IPS-20b (cell line): ENCODE results near the gene SRRT.

Experiments used
- H3K27ac ChIP-seq: one replicate; pipeline ENCODE4 v1.5.1; 2013; ENCODE audit warnings: low read length
- H3K27me3 ChIP-seq: 2 replicates; pipeline ENCODE4 v1.6.1; 2013; ENCODE audit warnings: mild to moderate bottlenecking, low read length, inconsistent platforms; ENCODE audit not compliant: insufficient read depth
- H3K36me3 ChIP-seq: 2 replicates; pipeline ENCODE4 v1.6.1; 2013; ENCODE audit warnings: low read depth, mild to moderate bottlenecking, inconsistent platforms, low read length, moderate library complexity; ENCODE audit not compliant: insufficient read depth
- H3K4me1 ChIP-seq: 2 replicates; pipeline ENCODE4 v1.6.1; 2013; ENCODE audit warnings: mild to moderate bottlenecking, control low read depth, inconsistent platforms, low read length, moderate library complexity; ENCODE audit not compliant: insufficient read depth
- H3K4me3 ChIP-seq: 2 replicates; pipeline ENCODE4 v1.5.1; 2013; ENCODE audit warnings: mild to moderate bottlenecking, low read length, inconsistent platforms
- H3K9ac ChIP-seq: 2 replicates; pipeline ENCODE4 v1.6.1; 2013; ENCODE audit warnings: low read depth, mild to moderate bottlenecking, inconsistent platforms, low read length, moderate library complexity
- H3K9me3 ChIP-seq: 2 replicates; pipeline ENCODE4 v1.6.1; 2013; ENCODE audit warnings: mild to moderate bottlenecking, low read depth, low read length, inconsistent platforms; ENCODE audit not compliant: insufficient read depth

Gene SRRT

GRCh38 chr7:100867776-100868485, 7.0 kb upstream of the SRRT start:
- Histone ChIP-seq H3K36me3 (peaks cover 46% of the 10 kb centered on the region), H3K9me3 (no peaks in the 10 kb centered on the region), H3K4me3 (peak overlapping the region; percentile 93), H3K27me3 (no peaks in the 10 kb centered on the region), H3K4me1 (peaks cover 5% of the 10 kb centered on the region), H3K27ac (peak overlapping the region; percentile 99), H3K9ac (peak overlapping the region; percentile 98)

GRCh38 chr7:100873599-100874299, 1.2 kb upstream of the SRRT start:
- Histone ChIP-seq H3K4me3 (peak overlapping the region; percentile 88; the same call in 1 of the 2 replicates), H3K27ac (no peak overlapping the region), H3K9me3 (no peaks in the 10 kb centered on the region), H3K27me3 (no peaks in the 10 kb centered on the region), H3K4me1 (peaks cover 6% of the 10 kb centered on the region; the same call in 1 of the 2 replicates), H3K36me3 (peaks cover 72% of the 10 kb centered on the region), H3K9ac (peak overlapping the region; percentile 88; the same call in 1 of the 2 replicates)

GRCh38 chr7:100874300-100874576, 665 bp upstream of the SRRT start:
- H3K9ac ChIP-seq, result peak overlapping the region; percentile 88
- H3K4me3 ChIP-seq, result peak overlapping the region; percentile 88
- peaks cover 6% of the 10 kb centered on the region; the same call in 1 of the 2 replicates for H3K4me1 ChIP-seq
- no peaks in the 10 kb centered on the region for H3K27me3 ChIP-seq
- peak overlapping the region; percentile 68 for H3K27ac ChIP-seq
- H3K36me3 ChIP-seq, result peaks cover 73% of the 10 kb centered on the region
- no peaks in the 10 kb centered on the region for H3K9me3 ChIP-seq

- peak overlapping the region; percentile 91 for H3K27ac ChIP-seq
- H3K27me3 ChIP-seq, result no peaks in the 10 kb centered on the region
- peaks cover 6% of the 10 kb centered on the region; the same call in 1 of the 2 replicates for H3K4me1 ChIP-seq
- H3K9ac ChIP-seq, result peak overlapping the region; percentile 88; the same call in 1 of the 2 replicates
- no peaks in the 10 kb centered on the region for H3K9me3 ChIP-seq
- H3K36me3 ChIP-seq, result peaks cover 77% of the 10 kb centered on the region
- peak overlapping the region; percentile 88 for H3K4me3 ChIP-seq
Observed at GRCh38 chr7:100875356-100875751, 451 bp downstream of the SRRT start.

- H3K9me3 ChIP-seq, result no peaks in the 10 kb centered on the region
- H3K27ac ChIP-seq, result no peak overlapping the region
- H3K9ac ChIP-seq, result no peak overlapping the region
- no peak overlapping the region for H3K4me3 ChIP-seq
- peaks cover 6% of the 10 kb centered on the region; the same call in 1 of the 2 replicates for H3K4me1 ChIP-seq
- H3K36me3 ChIP-seq, result peaks cover 79% of the 10 kb centered on the region
- no peaks in the 10 kb centered on the region for H3K27me3 ChIP-seq
Observed at GRCh38 chr7:100878013-100878412, 3.1 kb downstream of the SRRT start.

- H3K4me1 ChIP-seq, result peaks cover 6% of the 10 kb centered on the region; the same call in 1 of the 2 replicates
- peaks cover 79% of the 10 kb centered on the region for H3K36me3 ChIP-seq
Observed at GRCh38 chr7:100878685-100879084, 3.8 kb downstream of the SRRT start.

GRCh38 chr7:100879685-100880261, 4.9 kb downstream of the SRRT start:
- Histone ChIP-seq H3K4me1 (peaks cover 6% of the 10 kb centered on the region; the same call in 1 of the 2 replicates), H3K27ac (no peak overlapping the region), H3K4me3 (no peak overlapping the region), H3K9me3 (no peaks in the 10 kb centered on the region), H3K9ac (no peak overlapping the region), H3K36me3 (peaks cover 86% of the 10 kb centered on the region), H3K27me3 (no peaks in the 10 kb centered on the region)

More at GRCh38 chr7:100878685-100879084, 3.8 kb downstream of the SRRT start:
- no peak overlapping the region for H3K4me3 ChIP-seq
- no peaks in the 10 kb centered on the region for H3K9me3 ChIP-seq
- no peaks in the 10 kb centered on the region for H3K27me3 ChIP-seq
- no peak overlapping the region for H3K27ac ChIP-seq
- no peak overlapping the region for H3K9ac ChIP-seq

- Histone ChIP-seq H3K9ac (no peak overlapping the region), H3K36me3 (peaks cover 95% of the 10 kb centered on the region), H3K27me3 (no peaks in the 10 kb centered on the region), H3K9me3 (no peaks in the 10 kb centered on the region), H3K4me1 (peaks cover 6% of the 10 kb centered on the region; the same call in 1 of the 2 replicates), H3K4me3 (no peak overlapping the region), H3K27ac (no peak overlapping the region)
Observed at GRCh38 chr7:100880645-100881044, 5.7 kb downstream of the SRRT start.

- no peak overlapping the region for H3K9ac ChIP-seq
- no peaks in the 10 kb centered on the region for H3K27me3 ChIP-seq
- peaks cover 6% of the 10 kb centered on the region; the same call in 1 of the 2 replicates for H3K4me1 ChIP-seq
- no peak overlapping the region for H3K4me3 ChIP-seq
- H3K27ac ChIP-seq, result no peak overlapping the region
- no peaks in the 10 kb centered on the region for H3K9me3 ChIP-seq
- peaks cover 99% of the 10 kb centered on the region for H3K36me3 ChIP-seq
Observed at GRCh38 chr7:100881136-100881535, 6.2 kb downstream of the SRRT start.

GRCh38 chr7:100882201-100882600, 7.3 kb downstream of the SRRT start:
- H3K4me1 ChIP-seq, result no peaks in the 10 kb centered on the region; the same call in none of the 2 replicates
- H3K36me3 ChIP-seq, result peaks cover 99% of the 10 kb centered on the region
- H3K9me3 ChIP-seq, result no peaks in the 10 kb centered on the region
- no peak overlapping the region for H3K4me3 ChIP-seq
- H3K27me3 ChIP-seq, result no peaks in the 10 kb centered on the region
- no peak overlapping the region for H3K9ac ChIP-seq
- no peak overlapping the region for H3K27ac ChIP-seq

GRCh38 chr7:100882785-100883526, 8.1 kb downstream of the SRRT start:
- Histone ChIP-seq H3K36me3 (peaks cover 99% of the 10 kb centered on the region), H3K27me3 (no peaks in the 10 kb centered on the region), H3K9me3 (no peaks in the 10 kb centered on the region), H3K27ac (no peak overlapping the region), H3K4me3 (no peak overlapping the region), H3K4me1 (no peaks in the 10 kb centered on the region; the same call in none of the 2 replicates), H3K9ac (no peak overlapping the region)
